Tibial nerve (tissue), 4 donors: Measurements from ENCODE around the gene COX4I1. TPM values are rescaled to one million over a fixed set of nuclear protein-coding genes. Genes with fewer than 3 reads are reported as not detected.
A peak's percentile ranks its signal among the peaks of the same experiment; 100 is the strongest.

Experiments
- DNase-seq, 2 donors: peaks; one replicate each; pipeline ENCODE4 v3.0.0-alpha.2; 2019; ENCODE audit warnings: low spot score in 2 of 2
- H3K27ac ChIP-seq, 4 donors: fragments of 200-600 bp; sonication (generic) in 3 of 4; one replicate each; pipeline ENCODE4 v1.5.1; 2017 to 2019; ENCODE audit warnings: mild to moderate bottlenecking in 1 of 4
- H3K27me3 ChIP-seq, 2 donors: fragments of 200-600 bp; sonication (generic) in 1 of 2; one replicate each; pipeline versions ENCODE4 v1.5.1 to v1.6.0; 2017 to 2019
- H3K36me3 ChIP-seq, 3 donors: fragments of 200-600 bp; sonication (generic); one replicate each; pipeline ENCODE4 v1.5.1; 2018 to 2019
- H3K4me1 ChIP-seq, 4 donors: fragments of 200-600 bp; sonication (generic) in 3 of 4; one replicate each; pipeline ENCODE4 v1.5.1; 2017 to 2019
- H3K4me3 ChIP-seq, 4 donors: fragments of 200-600 bp; sonication (generic) in 3 of 4; one replicate each; pipeline ENCODE4 v1.5.1; 2017 to 2019; ENCODE audit warnings: mild to moderate bottlenecking in 1 of 4, moderate library complexity in 1 of 4
- H3K9me3 ChIP-seq, 4 donors: fragments of 200-600 bp; sonication (generic) in 3 of 4; one replicate each; pipeline ENCODE4 v1.5.1; 2017 to 2019
- CTCF ChIP-seq, 5 experiments: fragments of 200-600 bp in 3 of 5; fragments of 450-650 bp in 2 of 5; sonication (generic) in 3 of 5; IDR thresholded peaks; one replicate each; pipeline ENCODE4 v1.5.1; 2016 to 2019; ENCODE audit warnings: antibody characterized with exemption in 5 of 5, mild to moderate bottlenecking in 3 of 5, moderate library complexity in 2 of 5
- EP300 ChIP-seq, 2 donors: sonication (generic); formaldehyde crosslinking; IDR thresholded peaks; one replicate each; pipeline ENCODE4 v1.6.1; 2017; ENCODE audit warnings: antibody characterized with exemption in 2 of 2, mild to moderate bottlenecking in 1 of 2
- POLR2A ChIP-seq, 2 donors: fragments of 450-650 bp; IDR thresholded peaks; one replicate each; pipeline ENCODE4 v1.6.1; 2017; ENCODE audit warnings: antibody characterized with exemption in 2 of 2, mild to moderate bottlenecking in 2 of 2, moderate library complexity in 2 of 2
- WGBS, 2 donors: methylation state at CpG; one replicate each; pipeline ENCODE4 v1.1.5; 2018; 5-methylcytosine and 5-hydroxymethylcytosine counted together
- total RNA-seq, 4 donors: library from RNA; depleted of rRNA; stranded (reverse); fragments of >200 nt; gene quantifications; one replicate each; pipeline ENCODE4 v1.1.0, GENCODE V29; 2016

COX4I1 gene
- total RNA-seq, 4 donors from 2014 or later, result 274 to 401 (median 323) TPM

GRCh38 chr16:85759631-85760419 is 39.7 kb upstream of the COX4I1 start:
- WGBS, 2 donors, result 56 to 63% methylated on average over 20 of the region's 20 CpGs
- Histone ChIP-seq H3K4me1 (no peaks in the 10 kb centered on the region), H3K9me3 (no peaks in the 10 kb centered on the region), H3K36me3 (no peaks in the 10 kb centered on the region), H3K27ac (no peak overlapping the region), H3K4me3 (no peak overlapping the region), H3K27me3 (peaks cover 0 to 26% of the 10 kb centered on the region in 2 donors)
- TF ChIP-seq CTCF (IDR thresholded peaks at IDR 0.05) (peak in 1 of 5 experiments; percentile 26), EP300 (IDR thresholded peaks at IDR 0.05) (no peak), POLR2A (IDR thresholded peaks at IDR 0.05) (no peak)
- DNase-seq, result no peak

GRCh38 chr16:85761861-85762260 is 37.6 kb upstream of the COX4I1 start:
- Histone ChIP-seq H3K9me3 (no peaks in the 10 kb centered on the region), H3K4me3 (no peak overlapping the region), H3K27me3 (peaks cover 0 to 26% of the 10 kb centered on the region in 2 donors), H3K36me3 (no peaks in the 10 kb centered on the region), H3K27ac (no peak overlapping the region), H3K4me1 (no peaks in the 10 kb centered on the region)
- DNase-seq, result no peak
- WGBS, 2 donors, result 71 to 77% methylated on average over 6 of the region's 6 CpGs
- no peak for TF ChIP-seq EP300 (IDR thresholded peaks at IDR 0.05)
- no peak for TF ChIP-seq CTCF (IDR thresholded peaks at IDR 0.05)
- TF ChIP-seq POLR2A (IDR thresholded peaks at IDR 0.05), result no peak

GRCh38 chr16:85762970-85763369 is 36.5 kb upstream of the COX4I1 start:
- peaks cover 0 to 26% of the 10 kb centered on the region in 2 donors for H3K27me3 ChIP-seq
- H3K4me1 ChIP-seq, result no peaks in the 10 kb centered on the region
- no peaks in the 10 kb centered on the region for H3K36me3 ChIP-seq
- DNase-seq, result no peak
- no peak overlapping the region for H3K4me3 ChIP-seq
- TF ChIP-seq POLR2A (IDR thresholded peaks at IDR 0.05), result no peak
- TF ChIP-seq CTCF (IDR thresholded peaks at IDR 0.05), result no peak
- TF ChIP-seq EP300 (IDR thresholded peaks at IDR 0.05), result no peak
- no peaks in the 10 kb centered on the region for H3K9me3 ChIP-seq
- 76 to 84% methylated on average over 7 to 8 of the region's 12 CpGs for WGBS, 2 donors
- no peak overlapping the region for H3K27ac ChIP-seq

GRCh38 chr16:85763616-85764015 is 35.9 kb upstream of the COX4I1 start:
- no peak overlapping the region for H3K4me3 ChIP-seq
- TF ChIP-seq POLR2A (IDR thresholded peaks at IDR 0.05) (no peak), CTCF (IDR thresholded peaks at IDR 0.05) (no peak), EP300 (IDR thresholded peaks at IDR 0.05) (no peak)
- peaks cover 0 to 26% of the 10 kb centered on the region in 2 donors for H3K27me3 ChIP-seq
- no peak for DNase-seq
- no peaks in the 10 kb centered on the region for H3K4me1 ChIP-seq
- H3K36me3 ChIP-seq, result no peaks in the 10 kb centered on the region
- 71 to 89% methylated on average over 2 of the region's 2 CpGs for WGBS, 2 donors
- H3K9me3 ChIP-seq, result no peaks in the 10 kb centered on the region
- H3K27ac ChIP-seq, result no peak overlapping the region

GRCh38 chr16:85765211-85765610 is 34.3 kb upstream of the COX4I1 start:
- Histone ChIP-seq H3K4me1 (no peaks in the 10 kb centered on the region), H3K36me3 (peaks cover 0 to 8% (median 0%) of the 10 kb centered on the region in 3 donors), H3K4me3 (no peak overlapping the region), H3K27me3 (peaks cover 0 to 13% of the 10 kb centered on the region in 2 donors), H3K27ac (no peak overlapping the region), H3K9me3 (no peaks in the 10 kb centered on the region)
- no peak for DNase-seq
- TF ChIP-seq POLR2A (IDR thresholded peaks at IDR 0.05), result no peak
- TF ChIP-seq EP300 (IDR thresholded peaks at IDR 0.05), result no peak
- TF ChIP-seq CTCF (IDR thresholded peaks at IDR 0.05), result no peak
- WGBS, 2 donors, result 32 to 51% methylated on average over 7 to 8 of the region's 8 CpGs
